NCI-H69 (cell line): ENCODE results near the gene VSX2.

ENCODE experiments used
- DNase-seq: peaks from one replicate; lab custom pipeline; 2025; lab: John Stamatoyannopoulos, UW

The VSX2 gene

GRCh38 chr14:74302152-74302628 lies 62.9 kb downstream of the VSX2 start:
- DNase-seq, result peak; percentile 70

GRCh38 chr14:74302634-74303569 lies 63.7 kb downstream of the VSX2 start, which contains the start of gene ABCD4:
Gene ABCD4 (minus strand): TSS chr14:74302934. CDS start chr14:74302912, 22 bp downstream.
- DNase-seq, result peak; percentile 98

GRCh38 chr14:74308695-74309094 lies 69.4 kb downstream of the VSX2 start:
- no peak for DNase-seq

GRCh38 chr14:74309125-74310022 lies 70.1 kb downstream of the VSX2 start:
- DNase-seq, result no peak

GRCh38 chr14:74312161-74312560 lies 72.9 kb downstream of the VSX2 start:
- no peak for DNase-seq
